ENCODE data around the gene ACOX3.
A peak's percentile ranks its signal among the peaks of the same experiment; 100 is the strongest.
"Not testable (repeated sequence)": the region's sequence is repeated elsewhere in the genome, so short reads cannot be mapped to it uniquely, and the experiment has no call there.

The ACOX3 gene

GRCh38 chr4:8440492-8441311 lies at the start of gene ACOX3, which contains the start of gene TRMT44:
Gene ACOX3 (minus strand): TSS chr4:8440723. CDS start chr4:8416521, 24,202 bp downstream.
Gene TRMT44 (plus strand): TSS chr4:8440777. CDS start chr4:8440823, 46 bp downstream.
- peak; percentile 92 for DNase-seq (ENCODE audit: low spot score)

GRCh38 chr4:8488791-8489369 lies 48.4 kb upstream of the ACOX3 start:
- peak; percentile 33 for DNase-seq (ENCODE audit: low spot score)

DNA sequence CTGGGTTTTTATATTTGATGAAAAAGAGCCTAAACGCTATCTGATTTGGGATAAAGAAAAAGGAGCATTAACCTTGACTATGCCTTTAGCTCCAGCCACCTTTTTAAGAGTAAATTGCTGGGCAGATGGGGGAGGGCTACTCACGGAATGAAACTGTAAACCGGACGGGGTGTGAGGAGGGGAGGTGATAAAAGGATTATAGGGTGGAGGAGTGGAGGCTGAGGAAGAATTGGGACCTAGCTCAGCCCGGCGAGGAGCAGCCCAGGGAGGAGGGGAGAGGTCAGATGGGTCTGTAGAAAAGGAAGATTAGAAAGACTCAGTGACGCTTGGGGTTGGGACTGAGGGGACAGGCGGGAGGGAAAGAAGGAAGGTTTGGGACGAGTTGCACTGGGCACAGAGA lies 46.1 kb upstream of the ACOX3 start:
- DNase-seq (ENCODE audit: low spot score) = not testable (repeated sequence)

DNA sequence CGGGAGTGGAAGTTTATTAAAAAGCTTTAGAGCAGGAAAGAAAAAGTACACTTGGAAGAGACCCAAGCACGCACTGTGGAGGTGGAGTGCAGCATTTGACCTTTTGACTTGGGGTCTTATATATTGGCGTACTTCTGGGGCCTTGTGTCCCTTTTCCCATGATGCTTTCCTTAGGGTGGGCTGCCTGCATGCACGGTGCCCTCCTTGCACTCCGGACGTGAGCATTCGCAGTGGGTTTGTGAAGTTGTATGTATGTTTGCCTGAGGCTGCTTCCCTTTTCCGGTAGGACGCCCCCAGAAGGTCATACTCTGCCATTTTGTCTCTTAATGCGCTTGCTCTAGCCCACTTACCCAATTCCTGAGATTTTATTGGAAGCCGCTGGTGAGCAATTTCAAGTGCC lies 39.7 kb upstream of the ACOX3 start:
- DNase-seq (ENCODE audit: low spot score) = no peak

- DNase-seq (ENCODE audit: low spot score) = no peak
These were observed 38.5 kb upstream of the ACOX3 start for GRCh38 chr4:8478801-8479744.

DNA sequence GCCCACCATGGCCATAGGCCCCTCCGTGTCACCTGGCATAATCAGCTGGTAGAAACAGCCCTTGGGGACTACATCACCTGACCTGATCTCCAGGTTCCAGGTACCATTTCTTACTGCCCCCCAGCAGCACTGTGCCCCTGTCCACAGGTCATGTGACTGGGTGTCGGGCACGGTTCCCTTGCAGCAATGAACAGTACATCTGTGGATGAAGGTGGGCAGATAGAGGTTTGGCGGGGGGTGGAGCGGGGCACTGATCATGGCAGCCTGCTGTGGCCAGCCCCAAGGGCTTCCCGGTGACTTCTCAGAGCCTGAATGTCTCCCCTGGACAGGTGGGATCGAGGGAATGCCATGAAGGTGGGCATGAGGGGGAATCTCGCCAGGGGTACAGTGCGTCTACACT lies 37.8 kb upstream of the ACOX3 start:
- no peak for DNase-seq (ENCODE audit: low spot score)

- DNase-seq (ENCODE audit: low spot score) = no peak
These were observed 37.2 kb upstream of the ACOX3 start for GRCh38 chr4:8477676-8478075.

- no peak for DNase-seq (ENCODE audit: low spot score)
These were observed 36.6 kb upstream of the ACOX3 start for GRCh38 chr4:8477095-8477635.

GRCh38 chr4:8475751-8476575 lies 35.4 kb upstream of the ACOX3 start:
- DNase-seq (ENCODE audit: low spot score) = no peak

DNA sequence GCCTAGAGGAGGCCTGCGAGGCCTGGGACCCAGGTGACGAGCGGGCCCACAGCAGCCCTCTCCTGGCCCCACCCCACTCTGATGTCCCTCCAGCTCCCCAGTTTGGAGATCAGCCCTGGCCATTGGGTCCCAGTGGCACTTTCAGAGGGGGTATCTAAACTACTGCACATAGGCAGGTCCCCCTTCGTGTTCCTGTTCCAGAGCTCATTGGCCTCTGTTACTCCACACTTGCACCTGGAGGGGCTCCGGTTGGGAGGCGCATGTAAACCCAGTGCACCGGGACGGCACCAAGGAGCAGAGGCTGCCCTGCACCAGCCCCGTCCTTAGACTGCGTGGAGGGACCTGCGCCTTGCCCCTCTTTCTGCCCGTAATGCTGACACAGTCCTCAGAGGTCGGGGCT lies 34.3 kb upstream of the ACOX3 start:
- no peak for DNase-seq (ENCODE audit: low spot score)

DNA sequence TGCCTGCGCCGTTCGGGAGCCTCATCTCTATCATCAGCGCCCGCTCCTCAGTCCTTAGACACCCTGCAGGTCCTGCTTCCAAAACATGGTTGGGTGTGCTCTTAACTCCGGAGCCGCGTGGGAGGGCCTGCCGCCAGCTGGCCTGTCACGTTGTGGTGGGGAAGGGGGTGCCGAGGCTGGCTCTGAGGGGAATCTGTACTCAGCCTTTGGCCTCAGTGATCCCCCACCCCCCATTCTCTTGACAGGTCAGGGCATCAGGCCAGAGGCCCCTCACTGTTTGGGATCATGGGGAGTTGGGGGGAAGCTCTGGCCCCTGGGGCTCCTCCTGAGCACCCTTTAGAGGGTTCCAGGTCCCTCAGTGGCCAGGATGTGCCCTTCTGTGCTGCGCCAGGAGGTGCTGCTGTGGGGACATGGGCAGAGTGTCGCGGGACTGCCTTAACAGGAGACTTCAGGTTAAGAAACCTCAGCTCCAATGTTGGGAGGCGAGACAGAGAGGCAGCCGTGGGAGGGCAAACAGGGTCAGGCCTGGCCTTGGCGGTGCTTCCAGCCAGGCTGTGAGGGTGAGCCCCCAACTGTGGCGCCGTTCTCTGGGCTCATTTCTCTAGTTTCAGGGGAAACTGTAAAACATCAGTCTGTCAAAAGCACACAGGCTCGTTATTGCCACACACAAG lies 33.5 kb upstream of the ACOX3 start:
- DNase-seq (ENCODE audit: low spot score) = no peak

DNA sequence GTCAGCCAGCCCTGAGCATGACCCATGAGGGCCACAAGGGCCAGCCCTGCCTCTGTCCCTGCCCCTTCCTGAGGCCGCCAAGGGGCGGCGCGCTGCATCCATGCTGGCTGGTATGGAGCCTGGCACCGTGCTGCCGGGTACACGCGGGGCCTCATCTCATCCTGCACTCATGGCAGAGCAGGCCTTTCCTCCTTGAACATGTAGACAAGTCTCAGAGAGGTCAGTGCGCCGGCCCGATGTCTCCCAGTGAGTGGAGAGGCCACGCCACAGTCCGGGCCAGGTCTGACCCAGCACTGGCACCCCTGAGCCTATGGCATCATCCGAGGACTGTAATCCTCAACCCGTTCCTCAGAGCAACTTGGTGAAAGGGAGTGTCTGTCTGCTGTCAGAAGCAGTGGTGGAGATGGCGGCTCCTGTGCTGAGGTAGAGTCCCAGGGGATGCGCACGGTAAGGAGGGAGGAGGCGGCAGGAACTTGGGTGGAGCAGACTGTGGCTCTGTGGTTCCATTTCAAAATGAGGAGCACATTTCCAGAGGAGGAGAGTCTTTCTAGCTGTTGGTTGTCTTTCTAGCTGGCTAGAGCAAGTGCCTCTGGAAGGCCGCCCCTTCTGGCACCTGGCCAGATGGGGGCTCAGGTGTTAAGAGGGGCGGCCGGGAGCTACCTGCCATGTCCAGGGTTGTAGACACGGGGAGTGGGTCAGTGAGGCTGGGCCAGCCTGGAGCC lies 32.8 kb upstream of the ACOX3 start:
- DNase-seq (ENCODE audit: low spot score) = no peak

DNA sequence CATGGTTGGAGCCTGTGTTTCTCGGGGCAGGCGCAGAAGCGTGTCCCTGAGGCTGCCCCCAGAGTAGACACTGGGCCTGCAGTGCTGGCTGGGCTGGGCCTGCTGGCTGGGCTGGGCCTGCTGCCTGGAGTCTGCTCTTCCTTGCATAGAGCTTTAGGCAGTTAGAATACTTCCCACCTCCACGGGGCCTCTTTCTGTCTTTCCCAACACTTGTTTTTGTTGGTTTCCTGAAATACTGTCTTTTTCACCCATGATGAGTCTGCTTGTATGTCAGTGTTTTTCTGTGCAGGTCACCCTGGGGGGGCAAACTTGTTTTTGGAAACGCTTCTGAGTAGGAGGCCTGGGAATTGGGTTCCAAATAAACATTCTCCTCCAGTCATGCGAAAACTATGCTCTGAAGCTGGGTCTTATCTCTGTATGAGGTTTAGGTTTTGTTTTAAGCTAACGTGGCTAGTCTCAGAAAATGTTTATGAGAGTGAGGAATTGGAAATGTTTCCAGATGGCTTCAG lies 32.2 kb upstream of the ACOX3 start:
- no peak for DNase-seq (ENCODE audit: low spot score)

- no peak for DNase-seq (ENCODE audit: low spot score)
These were observed 31.7 kb upstream of the ACOX3 start for GRCh38 chr4:8472158-8472688.

GRCh38 chr4:8471211-8471875 lies 30.8 kb upstream of the ACOX3 start:
- no peak for DNase-seq (ENCODE audit: low spot score)

GRCh38 chr4:8470451-8471024 lies 30.0 kb upstream of the ACOX3 start:
- DNase-seq (ENCODE audit: low spot score) = no peak

GRCh38 chr4:8469550-8469949 lies 29.0 kb upstream of the ACOX3 start:
- DNase-seq (ENCODE audit: low spot score) = no peak

GRCh38 chr4:8468746-8469535 lies 28.4 kb upstream of the ACOX3 start:
- peak; percentile 78 for DNase-seq (ENCODE audit: low spot score)

Measured in Ammon's horn (tissue), 1 donor.